NCI-H526 treated with DMSO at 0.1 percent for 48 hours (cell line): ENCODE measurements around the gene KCNJ5.
A peak's percentile ranks its signal among the peaks of the same experiment; 100 is the strongest.

Source experiments
- DNase-seq: peaks from one replicate; lab custom pipeline; 2025; lab: John Stamatoyannopoulos, UW

Gene KCNJ5

GRCh38 chr11:128890543-128891368 lies at the start of gene KCNJ5:
Gene KCNJ5, plus strand, starts transcription at chr11:128891356. Its CDS starts 19,918 bp downstream, at chr11:128911274.
- DNase-seq: peak; percentile 85

GRCh38 chr11:128841461-128842072 lies 49.6 kb upstream of the KCNJ5 start:
- DNase-seq: no peak

- no peak for DNase-seq
These were observed 47.9 kb upstream of the KCNJ5 start for GRCh38 chr11:128843198-128843785.

GRCh38 chr11:128845334-128845780 lies 45.8 kb upstream of the KCNJ5 start:
- no peak for DNase-seq

GRCh38 chr11:128846985-128847384 lies 44.2 kb upstream of the KCNJ5 start:
- no peak for DNase-seq

- DNase-seq: peak; percentile 54
These were observed 42.2 kb upstream of the KCNJ5 start for GRCh38 chr11:128848815-128849455.

GRCh38 chr11:128852327-128853023 lies 38.7 kb upstream of the KCNJ5 start:
- DNase-seq: no peak

GRCh38 chr11:128853559-128853958 lies 37.6 kb upstream of the KCNJ5 start:
- DNase-seq: no peak

GRCh38 chr11:128854841-128855240 lies 36.3 kb upstream of the KCNJ5 start:
- DNase-seq: no peak

- DNase-seq: no peak
These were observed 34.9 kb upstream of the KCNJ5 start for GRCh38 chr11:128856241-128856640.

- no peak for DNase-seq
These were observed 33.8 kb upstream of the KCNJ5 start for GRCh38 chr11:128857341-128857740.

GRCh38 chr11:128859563-128860441 lies 31.4 kb upstream of the KCNJ5 start:
- DNase-seq: peak; percentile 36

GRCh38 chr11:128860571-128861361 lies 30.4 kb upstream of the KCNJ5 start:
- no peak for DNase-seq

GRCh38 chr11:128862406-128862805 lies 28.8 kb upstream of the KCNJ5 start:
- DNase-seq: no peak

GRCh38 chr11:128862908-128863660 lies 28.1 kb upstream of the KCNJ5 start:
- no peak for DNase-seq

GRCh38 chr11:128865490-128865889 lies 25.7 kb upstream of the KCNJ5 start:
- DNase-seq: no peak

- DNase-seq: no peak
These were observed 23.9 kb upstream of the KCNJ5 start, which contains the start of gene KCNJ1 for GRCh38 chr11:128867277-128867676. Gene KCNJ1, minus strand, starts transcription at chr11:128867296. Its CDS starts 27,053 bp downstream, at chr11:128840243.

GRCh38 chr11:128868841-128869671 lies 22.1 kb upstream of the KCNJ5 start:
- DNase-seq: no peak
